Activated naive CD4-positive, alpha-beta T cell treated with anti-CD3 and anti-CD28 coated beads, Interleukin-2, amount 50 U/mL, for 24 hours (primary cell): ENCODE results near the gene CCDC8.
"Not testable (repeated sequence)": the region's sequence is repeated elsewhere in the genome, so short reads cannot be mapped to it uniquely, and the experiment has no call there.

Source experiments
- H3K27ac Mint-ChIP-seq: one replicate; pipeline ENCODE4 v1.8.0; 2021; ENCODE audit warnings: mild to moderate bottlenecking, mixed read lengths
- H3K27me3 Mint-ChIP-seq: one replicate; pipeline ENCODE4 v1.8.0; 2021; ENCODE audit warnings: mixed read lengths
- H3K36me3 Mint-ChIP-seq: one replicate; pipeline ENCODE4 v1.8.0; 2021; ENCODE audit warnings: mixed read lengths
- H3K4me1 Mint-ChIP-seq: one replicate; pipeline ENCODE4 v1.8.0; 2021; ENCODE audit warnings: mixed read lengths
- H3K4me3 Mint-ChIP-seq: one replicate; pipeline ENCODE4 v1.8.0; 2021; ENCODE audit warnings: mild to moderate bottlenecking, mixed read lengths
- H3K9me3 Mint-ChIP-seq: one replicate; pipeline ENCODE4 v1.8.0; 2021; ENCODE audit warnings: mixed read lengths

CCDC8 gene

DNA sequence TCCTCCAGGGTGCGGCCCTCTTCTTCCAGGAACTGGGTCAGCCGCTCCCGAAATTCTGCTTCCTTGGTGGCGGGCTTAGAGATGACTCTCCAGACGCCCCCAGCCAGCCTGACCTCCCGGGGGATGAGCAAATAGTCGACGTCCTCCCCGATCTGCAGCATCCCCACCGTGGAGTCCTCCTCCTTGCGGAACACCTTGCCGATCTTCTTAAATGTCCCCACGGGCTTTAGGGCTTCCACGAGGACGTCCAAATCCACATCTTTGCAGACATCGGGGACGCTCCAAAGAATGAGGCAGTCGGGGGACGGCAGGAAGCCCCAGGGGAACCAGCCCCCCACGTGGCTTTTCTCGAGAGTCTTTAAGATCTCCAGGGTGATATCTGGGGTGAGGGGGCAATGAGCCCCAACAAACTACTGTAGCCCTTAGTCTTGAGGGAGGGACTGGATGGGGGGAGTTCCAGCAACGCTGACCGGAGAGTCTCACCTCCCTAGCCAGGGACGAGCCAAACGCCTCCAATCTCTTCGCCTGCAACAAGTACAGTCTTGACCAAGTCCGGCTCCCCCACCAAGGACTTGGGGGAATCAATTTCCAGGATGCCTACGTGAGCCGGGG is 608 bp downstream of the CCDC8 start:
- H3K4me3 Mint-ChIP-seq = peak overlapping the region; percentile 19
- H3K36me3 Mint-ChIP-seq = no peaks in the 10 kb centered on the region
- peaks cover 12% of the 10 kb centered on the region for H3K4me1 Mint-ChIP-seq
- H3K27ac Mint-ChIP-seq = no peak overlapping the region
- no peaks in the 10 kb centered on the region for H3K9me3 Mint-ChIP-seq
- H3K27me3 Mint-ChIP-seq = peaks cover 46% of the 10 kb centered on the region

DNA sequence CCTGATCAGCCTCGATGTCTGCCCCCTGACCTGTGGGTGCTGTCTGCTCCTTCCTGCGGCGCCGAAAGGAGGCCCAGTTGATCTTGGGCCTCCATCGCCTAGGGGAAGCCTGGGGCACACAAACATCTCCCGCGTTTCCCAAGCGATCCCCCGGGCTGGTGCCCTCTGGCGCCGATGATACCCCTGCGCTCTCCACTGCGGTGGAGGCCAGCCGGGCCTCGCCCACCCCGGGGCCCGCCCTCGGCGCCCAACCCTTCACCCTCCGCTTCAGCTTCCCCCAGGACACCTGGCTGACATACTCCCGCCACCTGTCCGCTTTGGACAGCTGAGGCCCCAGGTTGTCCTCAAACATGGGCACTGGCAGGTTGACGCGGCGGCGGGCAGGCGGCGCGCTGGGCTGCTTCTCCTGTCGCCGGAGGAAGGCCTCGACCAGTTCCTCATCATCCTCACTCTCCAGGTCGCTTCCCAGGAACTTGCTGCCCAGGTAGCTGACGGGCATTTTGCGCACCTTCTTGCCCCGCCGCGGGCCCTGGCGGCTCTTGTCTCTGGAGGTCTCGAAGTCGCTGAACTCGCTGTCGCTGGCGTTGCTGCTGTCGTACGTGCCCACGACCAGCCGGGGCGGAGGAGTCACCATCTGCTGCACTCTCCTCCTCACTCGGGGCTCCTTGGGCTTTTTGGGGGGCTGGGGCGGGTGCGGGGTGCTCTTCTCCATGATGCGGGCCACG is 1.3 kb downstream of the CCDC8 start:
- H3K9me3 Mint-ChIP-seq = no peaks in the 10 kb centered on the region

DNA sequence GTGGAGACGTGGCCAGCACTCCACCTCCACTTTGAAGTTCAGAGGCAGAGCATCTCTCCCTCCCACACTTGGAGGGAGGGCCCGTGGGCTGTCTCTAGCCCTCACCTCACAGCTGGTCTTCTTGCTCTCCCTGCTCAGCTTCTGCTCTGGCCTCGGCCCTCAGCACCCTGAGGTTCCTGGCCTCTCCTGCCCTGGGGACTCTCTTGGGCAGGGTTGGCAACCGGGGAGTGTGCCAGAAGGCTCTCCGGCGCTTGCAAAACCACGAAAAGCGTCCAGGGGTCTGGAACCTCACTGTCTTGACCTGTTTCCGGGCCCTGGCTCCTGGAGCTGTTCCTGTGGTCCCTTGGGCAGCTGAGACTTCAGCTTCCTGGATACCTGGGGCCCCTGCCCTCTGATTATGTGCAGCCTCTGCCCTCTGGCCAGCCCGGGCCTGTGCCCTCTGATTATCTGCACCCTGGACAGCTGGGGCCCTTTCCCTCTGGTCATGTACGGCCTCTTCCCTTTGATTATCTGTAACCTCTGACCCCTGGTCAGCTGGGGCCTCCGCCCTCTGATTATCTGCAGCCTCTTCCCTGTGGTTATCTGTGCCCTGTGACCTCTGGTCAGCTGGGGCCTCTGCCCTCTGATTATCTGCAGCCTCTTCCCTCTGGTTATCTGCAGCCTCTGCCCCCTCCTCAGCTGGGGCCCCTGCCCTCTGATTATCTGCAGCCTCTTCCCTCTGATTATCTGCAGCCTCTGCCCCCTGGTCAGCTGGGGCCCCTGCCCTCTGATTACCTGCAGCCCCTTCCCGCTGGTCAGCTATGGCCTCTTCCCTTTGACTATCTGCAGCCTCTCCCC is 2.1 kb downstream of the CCDC8 start:
- no peaks in the 10 kb centered on the region for H3K9me3 Mint-ChIP-seq
- H3K27me3 Mint-ChIP-seq = peaks cover 52% of the 10 kb centered on the region
- no peaks in the 10 kb centered on the region for H3K36me3 Mint-ChIP-seq
- H3K4me3 Mint-ChIP-seq = no peak overlapping the region
- H3K4me1 Mint-ChIP-seq = peaks cover 12% of the 10 kb centered on the region
- H3K27ac Mint-ChIP-seq = no peak overlapping the region

More for the DNA sequence above, 1.3 kb downstream of the CCDC8 start:
- Mint-ChIP-seq H3K36me3 (no peaks in the 10 kb centered on the region), H3K27ac (no peak overlapping the region), H3K27me3 (peaks cover 49% of the 10 kb centered on the region), H3K4me1 (peaks cover 12% of the 10 kb centered on the region), H3K4me3 (no peak overlapping the region)

DNA sequence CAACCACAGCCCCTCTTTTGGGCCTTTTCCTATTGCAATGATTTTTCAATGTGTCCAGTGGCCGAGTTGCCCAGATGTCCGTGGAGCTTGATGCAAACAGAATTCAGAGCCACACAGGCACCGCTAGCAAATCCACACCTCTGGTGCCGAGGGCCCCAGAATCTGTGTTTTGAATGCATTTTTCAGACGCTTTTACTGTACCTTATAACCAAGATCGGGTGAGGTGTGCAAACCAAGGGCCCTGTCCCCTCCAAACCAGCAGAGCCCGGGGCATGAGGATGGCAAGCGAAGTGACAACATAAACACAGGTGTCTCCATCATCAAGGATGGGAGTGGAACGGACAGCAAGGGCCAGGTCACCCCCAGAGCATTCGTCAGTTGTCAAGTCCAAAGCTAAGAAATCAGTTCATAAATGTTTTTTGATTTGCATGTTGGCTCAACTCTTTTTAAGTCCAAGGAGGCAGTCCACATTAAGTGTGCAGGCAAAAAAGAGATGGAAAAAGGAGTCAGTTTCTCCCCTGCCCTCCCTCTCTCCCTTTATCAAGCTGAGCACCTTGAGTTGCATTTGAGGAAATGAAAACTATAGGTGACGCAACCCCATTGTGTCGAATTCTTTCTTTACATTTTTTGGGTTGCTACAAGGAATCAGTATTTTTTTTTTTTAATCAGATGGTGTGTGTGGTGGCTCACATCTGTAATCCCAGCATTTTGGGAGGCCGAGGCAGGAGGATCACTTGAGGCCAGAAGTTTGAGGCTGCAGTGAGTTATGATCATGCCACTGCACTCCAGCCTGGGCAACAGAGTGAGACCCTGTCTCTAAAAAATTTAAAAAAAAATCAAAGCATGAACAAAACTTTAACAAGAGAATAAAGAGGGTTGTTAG is 2.9 kb downstream of the CCDC8 start:
- peaks cover 12% of the 10 kb centered on the region for H3K4me1 Mint-ChIP-seq
- H3K27ac Mint-ChIP-seq = no peak overlapping the region
- no peaks in the 10 kb centered on the region for H3K9me3 Mint-ChIP-seq
- H3K27me3 Mint-ChIP-seq = peaks cover 50% of the 10 kb centered on the region
- no peaks in the 10 kb centered on the region for H3K36me3 Mint-ChIP-seq
- no peak overlapping the region for H3K4me3 Mint-ChIP-seq

DNA sequence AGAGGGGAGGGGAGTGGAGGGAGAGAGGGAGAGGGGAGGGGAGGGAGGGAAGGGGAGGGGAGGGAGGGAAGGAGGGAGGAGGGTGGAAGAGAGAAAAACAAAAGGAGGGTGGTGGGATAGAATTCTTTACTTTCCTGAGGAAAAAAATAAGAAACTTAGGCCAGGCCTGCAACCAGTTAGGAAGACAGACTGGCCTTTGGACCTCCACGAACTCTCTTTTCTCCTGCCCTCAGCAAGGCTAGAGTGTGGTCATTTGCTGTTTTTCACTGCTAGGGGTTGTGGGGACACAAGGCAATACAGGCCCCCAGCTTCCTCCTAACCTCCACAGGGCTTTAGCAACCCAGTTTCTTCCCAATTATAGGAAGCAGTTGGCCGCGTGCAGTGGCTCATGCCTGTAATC is 4.2 kb downstream of the CCDC8 start:
- Mint-ChIP-seq H3K27me3 (peaks cover 54% of the 10 kb centered on the region), H3K4me1 (peaks cover 17% of the 10 kb centered on the region), H3K27ac (no peak overlapping the region), H3K4me3 (no peak overlapping the region), H3K36me3 (no peaks in the 10 kb centered on the region), H3K9me3 (no peaks in the 10 kb centered on the region)

DNA sequence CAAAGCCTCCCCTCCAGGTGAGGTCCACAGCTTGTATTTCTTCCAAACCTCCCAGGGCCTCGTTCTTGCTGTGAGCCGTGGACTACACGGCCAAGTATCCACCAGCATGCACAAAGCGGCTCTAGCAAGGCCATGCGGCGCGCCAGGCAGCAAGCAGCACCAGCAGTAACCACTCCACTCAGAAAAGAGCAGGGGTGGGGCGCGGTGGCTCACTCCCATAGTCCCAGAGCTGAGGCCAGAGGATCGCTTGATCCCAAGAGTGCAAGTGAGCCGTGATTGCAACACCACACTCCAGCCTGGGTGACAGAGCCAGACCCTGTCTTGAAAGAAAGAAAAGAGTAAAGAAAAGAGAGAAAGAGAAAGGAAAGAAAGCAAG is 4.7 kb downstream of the CCDC8 start:
- Mint-ChIP-seq H3K36me3 (no peaks in the 10 kb centered on the region), H3K4me3 (no peak overlapping the region), H3K27ac (no peak overlapping the region), H3K27me3 (peaks cover 56% of the 10 kb centered on the region), H3K4me1 (peaks cover 23% of the 10 kb centered on the region), H3K9me3 (no peaks in the 10 kb centered on the region)

DNA sequence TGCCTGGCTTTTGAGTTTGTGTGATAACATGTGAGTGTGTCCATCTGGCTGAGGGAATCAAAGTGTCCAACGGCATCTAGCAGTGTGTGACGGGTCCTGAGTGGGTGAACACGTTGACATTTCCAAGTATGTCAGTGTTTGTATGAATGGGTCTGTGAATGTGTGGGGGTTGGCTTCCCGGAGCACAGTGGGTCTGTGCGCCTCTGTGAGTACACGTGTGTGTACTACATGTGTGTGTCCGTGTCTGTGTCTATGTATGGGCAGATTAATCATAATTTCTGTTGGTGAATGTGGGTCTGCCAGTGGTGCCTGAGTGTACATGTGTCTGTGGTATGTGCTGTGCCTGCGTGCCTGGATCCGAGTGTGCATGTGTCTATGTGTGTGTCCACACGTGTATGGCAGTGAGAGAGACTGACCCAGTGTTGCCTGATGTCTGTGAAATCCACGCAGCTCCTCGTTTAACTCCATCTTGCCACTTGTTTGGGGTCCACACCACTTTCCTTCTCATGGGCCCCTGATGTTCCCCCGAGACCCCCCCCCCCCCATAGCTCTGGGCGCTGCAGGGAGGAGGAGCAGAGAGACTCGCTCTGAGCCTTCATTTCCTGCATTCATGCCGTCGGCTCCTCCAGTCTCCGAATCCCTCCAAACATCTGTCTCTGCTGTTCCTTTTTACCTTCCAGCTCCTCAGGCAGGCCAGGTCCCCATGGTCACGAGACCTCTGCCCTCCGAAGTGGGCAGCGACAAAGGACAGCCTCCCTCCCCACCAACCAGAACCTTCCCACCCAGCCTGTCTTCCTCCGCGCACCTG is 5.3 kb downstream of the CCDC8 start:
- H3K9me3 Mint-ChIP-seq = no peaks in the 10 kb centered on the region
- peaks cover 57% of the 10 kb centered on the region for H3K27me3 Mint-ChIP-seq
- H3K4me1 Mint-ChIP-seq = peaks cover 25% of the 10 kb centered on the region
- no peak overlapping the region for H3K4me3 Mint-ChIP-seq
- no peak overlapping the region for H3K27ac Mint-ChIP-seq
- no peaks in the 10 kb centered on the region for H3K36me3 Mint-ChIP-seq

DNA sequence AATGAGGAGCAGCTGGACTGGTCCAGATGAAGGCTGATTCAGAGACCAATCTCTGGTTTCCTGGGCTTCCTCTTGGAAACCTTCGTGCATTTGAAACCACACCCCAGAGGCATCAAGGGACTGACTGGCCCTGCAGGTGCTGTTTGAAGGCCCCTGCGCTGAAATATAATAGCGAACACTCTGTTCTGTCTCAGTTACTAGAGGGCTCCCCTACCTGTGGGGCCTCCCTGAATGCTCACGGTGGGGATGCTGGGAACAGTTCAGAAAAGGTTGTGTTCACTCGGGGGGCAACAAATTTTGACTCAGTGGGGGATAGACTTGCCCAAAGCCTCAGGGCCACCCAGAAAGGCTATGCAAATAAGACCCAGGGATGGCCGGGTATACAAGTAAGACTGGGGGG is 6.4 kb downstream of the CCDC8 start:
- H3K27ac Mint-ChIP-seq = no peak overlapping the region
- peaks cover 24% of the 10 kb centered on the region for H3K4me1 Mint-ChIP-seq
- H3K27me3 Mint-ChIP-seq = peaks cover 57% of the 10 kb centered on the region
- H3K4me3 Mint-ChIP-seq = no peak overlapping the region
- H3K36me3 Mint-ChIP-seq = no peaks in the 10 kb centered on the region
- no peaks in the 10 kb centered on the region for H3K9me3 Mint-ChIP-seq

DNA sequence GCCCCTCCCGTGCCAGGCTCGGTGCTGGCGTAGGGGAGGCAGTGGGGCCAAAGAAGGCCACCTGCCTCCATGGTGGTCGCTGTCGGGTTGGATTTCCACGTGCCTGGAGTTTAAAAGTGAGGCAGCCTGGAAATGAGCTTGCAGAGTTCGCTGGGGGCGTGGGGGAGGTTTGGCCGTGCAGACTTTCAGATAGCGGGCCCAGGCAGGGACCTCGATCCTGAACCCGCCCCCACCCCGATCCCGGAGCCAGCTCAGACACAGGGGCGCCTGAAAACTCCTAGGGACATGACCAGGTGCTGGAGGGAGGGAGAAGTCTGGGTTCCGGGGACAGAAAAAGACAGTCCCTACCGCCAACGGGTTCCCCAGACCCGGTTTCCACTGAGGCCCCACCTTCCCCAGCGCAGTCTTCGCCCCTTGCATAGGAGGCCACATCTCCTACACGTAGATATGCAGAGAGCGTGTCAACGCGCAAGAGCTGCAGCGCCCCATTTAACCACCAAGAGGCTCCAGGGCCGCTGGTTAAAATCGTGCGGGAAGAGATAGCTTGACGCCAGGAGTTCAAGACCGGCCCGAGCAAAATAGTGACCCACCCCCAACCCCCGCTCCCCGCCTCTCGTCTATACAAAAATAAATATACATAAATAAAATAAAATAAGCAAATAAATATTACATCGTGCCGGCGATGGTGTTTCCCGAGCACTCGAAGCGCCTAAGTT is 8.5 kb downstream of the CCDC8 start:
- Mint-ChIP-seq H3K27me3 (peaks cover 47% of the 10 kb centered on the region), H3K9me3 (no peaks in the 10 kb centered on the region), H3K4me1 (peaks cover 24% of the 10 kb centered on the region), H3K27ac (no peak overlapping the region), H3K4me3 (peak overlapping the region; percentile 79), H3K36me3 (peaks cover 2% of the 10 kb centered on the region)

DNA sequence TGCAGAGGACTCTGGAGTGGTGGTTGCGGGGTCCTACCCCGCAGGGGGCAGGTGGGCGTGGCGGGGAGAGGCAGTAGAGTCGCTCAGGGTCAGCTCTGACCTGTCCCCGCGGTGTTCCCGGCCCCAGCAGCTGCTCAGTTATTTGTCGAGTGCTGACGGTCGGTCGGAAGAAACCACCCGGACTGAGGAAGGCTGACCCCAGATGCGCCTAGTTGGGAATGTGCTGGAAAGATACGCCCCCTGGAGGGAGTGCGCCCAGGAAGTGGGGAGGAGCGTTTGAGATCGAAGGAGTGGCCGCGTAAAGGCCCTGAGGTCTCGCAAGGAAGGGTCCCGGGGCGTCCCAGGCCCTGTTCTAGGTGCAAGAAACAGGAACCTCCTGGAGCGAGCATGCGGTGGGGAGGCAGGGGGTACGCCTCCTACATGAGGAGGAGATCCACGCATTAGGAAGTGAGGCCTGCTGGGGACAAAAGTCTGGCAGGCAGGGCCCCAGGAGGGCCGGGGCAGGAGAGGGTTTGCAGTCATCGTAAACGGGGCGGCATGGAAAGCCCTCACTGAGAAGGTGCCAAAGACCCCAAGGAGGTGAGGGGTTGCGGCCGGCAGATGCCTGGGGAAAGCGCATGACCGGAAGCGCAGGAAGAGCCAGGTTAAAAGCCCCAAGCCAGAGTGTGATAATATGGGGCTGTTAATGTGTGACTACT is 9.2 kb downstream of the CCDC8 start:
- Mint-ChIP-seq H3K4me1 (peaks cover 24% of the 10 kb centered on the region), H3K27ac (no peak overlapping the region)

DNA sequence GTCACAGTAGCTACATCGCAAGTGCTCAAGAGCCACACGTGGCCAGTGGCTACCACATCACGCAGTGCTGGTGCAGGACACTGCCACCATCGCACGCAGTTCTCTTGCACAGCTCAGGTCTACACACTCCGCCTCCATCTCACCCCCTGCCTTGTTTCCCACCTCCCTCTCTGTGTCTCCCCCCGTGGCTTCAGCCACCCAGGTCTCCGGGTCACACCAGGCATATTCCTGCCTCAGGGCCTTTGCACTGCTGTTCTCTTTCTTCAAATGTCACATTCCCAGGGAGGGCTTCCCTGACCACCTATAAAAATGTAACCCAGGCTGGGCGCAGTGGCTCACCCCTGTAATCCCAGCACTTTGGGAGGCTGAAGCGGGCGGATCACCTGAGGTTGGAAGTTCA is 10.6 kb downstream of the CCDC8 start:
- H3K27ac Mint-ChIP-seq = no peak overlapping the region
- peaks cover 36% of the 10 kb centered on the region for H3K27me3 Mint-ChIP-seq
- H3K4me3 Mint-ChIP-seq = no peak overlapping the region
- no peaks in the 10 kb centered on the region for H3K9me3 Mint-ChIP-seq
- peaks cover 2% of the 10 kb centered on the region for H3K36me3 Mint-ChIP-seq
- peaks cover 17% of the 10 kb centered on the region for H3K4me1 Mint-ChIP-seq

More for the DNA sequence above, 9.2 kb downstream of the CCDC8 start:
- Mint-ChIP-seq H3K4me3 (peak overlapping the region; percentile 79), H3K27me3 (peaks cover 47% of the 10 kb centered on the region), H3K36me3 (peaks cover 2% of the 10 kb centered on the region), H3K9me3 (no peaks in the 10 kb centered on the region)

DNA sequence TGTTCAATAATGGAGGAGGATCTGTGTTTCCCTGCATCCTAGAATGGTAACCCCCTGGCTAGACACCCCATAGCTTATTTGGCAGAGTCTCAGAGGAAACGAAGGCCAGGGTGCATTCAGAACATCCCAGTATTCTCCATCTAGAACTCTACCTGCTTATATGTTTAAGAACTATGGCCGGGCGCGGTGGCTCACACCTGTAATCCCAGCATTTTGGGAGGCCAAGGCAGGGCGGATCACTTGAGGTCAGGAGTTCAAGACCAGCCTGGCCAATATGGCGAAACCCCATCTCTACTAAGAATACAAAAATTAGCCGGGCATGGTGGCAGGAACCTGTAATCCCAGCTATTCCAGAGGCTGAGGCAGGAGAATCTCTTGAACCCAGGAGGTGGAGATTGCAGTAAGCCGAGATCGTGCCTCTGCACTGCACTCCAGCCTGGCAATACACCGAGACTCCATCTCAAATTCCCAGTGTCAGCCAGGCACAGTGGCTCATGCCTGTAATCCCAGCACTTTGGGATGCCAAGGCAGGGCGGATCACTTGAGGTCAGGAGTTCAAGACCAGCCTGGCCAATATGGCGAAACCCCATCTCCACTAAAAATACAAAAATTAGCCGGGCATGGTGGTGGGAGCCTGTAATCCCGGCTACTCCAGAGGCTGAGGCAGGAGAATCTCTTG is 15.4 kb downstream of the CCDC8 start:
- H3K36me3 Mint-ChIP-seq, H3K4me1 Mint-ChIP-seq, H3K9me3 Mint-ChIP-seq, H3K4me3 Mint-ChIP-seq, H3K27ac Mint-ChIP-seq: not testable (repeated sequence)
- peaks cover 10% of the 10 kb centered on the region for H3K27me3 Mint-ChIP-seq

DNA sequence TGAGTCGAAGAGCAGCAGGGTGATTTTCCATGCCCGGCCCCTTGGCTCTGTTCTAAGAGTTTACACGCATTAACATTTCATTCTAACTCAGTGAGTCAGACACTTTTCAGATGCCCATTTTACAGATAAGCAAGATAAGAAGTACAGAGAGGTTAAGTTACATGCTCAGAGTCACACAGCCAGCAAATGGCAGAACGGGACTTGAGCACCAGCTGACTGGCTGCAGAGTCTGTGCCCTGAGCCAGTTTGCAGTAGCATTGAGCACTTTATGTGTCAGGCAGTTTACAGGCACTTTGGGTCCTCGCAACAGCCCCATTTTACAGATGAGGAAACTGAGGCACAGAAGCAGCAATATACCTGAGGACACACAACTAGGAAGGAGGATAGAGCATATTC is 19.0 kb downstream of the CCDC8 start:
- H3K27ac Mint-ChIP-seq = no peak overlapping the region
- no peaks in the 10 kb centered on the region for H3K9me3 Mint-ChIP-seq
- H3K4me1 Mint-ChIP-seq = peaks cover 10% of the 10 kb centered on the region
- peaks cover 3% of the 10 kb centered on the region for H3K27me3 Mint-ChIP-seq
- H3K36me3 Mint-ChIP-seq = peaks cover 7% of the 10 kb centered on the region
- H3K4me3 Mint-ChIP-seq = no peak overlapping the region
